Uterus (tissue), 4 donors: Measurements from ENCODE around the gene FGFRL1. TPM values are rescaled to one million over a fixed set of nuclear protein-coding genes. Genes with fewer than 3 reads are reported as not detected.

ENCODE experiments used
- DNase-seq, 2 donors: peaks; one replicate each; pipeline ENCODE4 v3.0.0-alpha.2; 2019 to 2020
- H3K27ac ChIP-seq, 2 donors: fragments of 200-600 bp; sonication (generic); 1 replicate in 1 of 2; 2 replicates in 1 of 2; pipeline ENCODE4 v1.5.1; 2016 to 2018
- H3K27me3 ChIP-seq, 2 donors: fragments of 200-600 bp; sonication (generic); one replicate each; pipeline ENCODE4 v1.5.1; 2018 to 2019; ENCODE audit warnings: control low read depth in 1 of 2
- H3K36me3 ChIP-seq, 2 donors: fragments of 200-600 bp; sonication (generic); one replicate each; pipeline ENCODE4 v1.5.1; 2019; ENCODE audit warnings: control low read depth in 1 of 2
- H3K4me1 ChIP-seq, 2 donors: fragments of 200-600 bp; sonication (generic); one replicate each; pipeline ENCODE4 v1.5.1; 2018 to 2019; ENCODE audit warnings: control low read depth in 1 of 2
- H3K4me3 ChIP-seq, 2 donors: fragments of 200-600 bp; sonication (generic); 1 replicate in 1 of 2; 2 replicates in 1 of 2; pipeline ENCODE4 v1.5.1; 2018 to 2019; ENCODE audit warnings: mild to moderate bottlenecking in 1 of 2
- H3K9me3 ChIP-seq, 2 donors: fragments of 200-600 bp; sonication (generic); one replicate each; pipeline ENCODE4 v1.5.1; 2019; ENCODE audit warnings: control low read depth in 1 of 2
- POLR2A ChIP-seq, 2 donors: fragments of 450-650 bp; IDR thresholded peaks; one replicate each; pipeline ENCODE4 v1.6.1; 2016; ENCODE audit warnings: antibody characterized with exemption in 2 of 2, mild to moderate bottlenecking in 1 of 2, moderate library complexity in 1 of 2
- intact Hi-C: fragments of 100-400 bp; cut with DNase I; formaldehyde crosslinking; loops from one replicate; pipeline ENCODE4 v1.15.1; 2023; ENCODE audit warnings: low total_unique reads
- total RNA-seq, 4 donors: library from RNA; depleted of rRNA in 3 of 4; stranded (reverse); fragments of >200 nt in 3 of 4; gene quantifications; one replicate each; pipeline versions ENCODE4 v1.1.0 to v1.2.4, GENCODE V29; 2014 to 2023
- TF ChIP-seq, protein P1 (sequence below), 4 experiments: fragments of 200-600 bp in 2 of 4; fragments of 450-650 bp in 2 of 4; sonication (generic) in 2 of 4; IDR thresholded peaks; one replicate each; pipeline ENCODE4 v1.5.1; 2016 to 2019; ENCODE audit warnings: antibody characterized with exemption in 4 of 4, mild to moderate bottlenecking in 2 of 4, moderate library complexity in 1 of 4
- donor health status: DM: yes; HTN: yes; CAD: no.

The FGFRL1 gene
- total RNA-seq, 4 donors from 2014 or later: 2.8 to 24.8 (median 13.9) TPM

DNA sequence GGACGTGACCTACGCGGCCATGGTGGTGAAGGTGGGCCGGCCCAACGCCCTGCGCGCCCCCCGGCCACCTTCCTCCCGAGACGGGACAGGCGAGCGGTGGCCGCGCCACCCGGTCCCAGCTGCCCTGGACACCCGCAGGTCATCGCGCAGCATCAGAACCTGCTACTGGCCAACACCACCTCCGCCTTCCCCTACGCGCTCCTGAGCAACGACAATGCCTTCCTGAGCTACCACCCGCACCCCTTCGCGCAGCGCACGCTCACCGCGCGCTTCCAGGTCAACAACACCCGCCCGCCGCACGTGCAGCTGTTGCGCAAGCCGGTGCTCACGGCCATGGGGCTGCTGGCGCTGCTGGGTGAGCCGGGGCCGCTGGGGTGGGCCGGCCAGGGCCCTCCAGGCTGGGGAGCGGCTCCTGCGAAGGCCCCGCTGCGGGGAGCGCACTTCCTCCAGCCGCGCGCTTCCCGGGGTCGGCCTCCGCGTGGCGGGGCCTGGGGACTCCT is 9.2 kb upstream of the FGFRL1 start:
- Histone ChIP-seq H3K27me3 (peaks cover 15 to 32% of the 10 kb centered on the region in 2 donors), H3K36me3 (no peaks in the 10 kb centered on the region), H3K4me1 (peaks cover 0 to 26% of the 10 kb centered on the region in 2 donors), H3K27ac (no peak overlapping the region), H3K9me3 (no peaks in the 10 kb centered on the region), H3K4me3 (no peak overlapping the region)
- TF ChIP-seq, protein P1, sequence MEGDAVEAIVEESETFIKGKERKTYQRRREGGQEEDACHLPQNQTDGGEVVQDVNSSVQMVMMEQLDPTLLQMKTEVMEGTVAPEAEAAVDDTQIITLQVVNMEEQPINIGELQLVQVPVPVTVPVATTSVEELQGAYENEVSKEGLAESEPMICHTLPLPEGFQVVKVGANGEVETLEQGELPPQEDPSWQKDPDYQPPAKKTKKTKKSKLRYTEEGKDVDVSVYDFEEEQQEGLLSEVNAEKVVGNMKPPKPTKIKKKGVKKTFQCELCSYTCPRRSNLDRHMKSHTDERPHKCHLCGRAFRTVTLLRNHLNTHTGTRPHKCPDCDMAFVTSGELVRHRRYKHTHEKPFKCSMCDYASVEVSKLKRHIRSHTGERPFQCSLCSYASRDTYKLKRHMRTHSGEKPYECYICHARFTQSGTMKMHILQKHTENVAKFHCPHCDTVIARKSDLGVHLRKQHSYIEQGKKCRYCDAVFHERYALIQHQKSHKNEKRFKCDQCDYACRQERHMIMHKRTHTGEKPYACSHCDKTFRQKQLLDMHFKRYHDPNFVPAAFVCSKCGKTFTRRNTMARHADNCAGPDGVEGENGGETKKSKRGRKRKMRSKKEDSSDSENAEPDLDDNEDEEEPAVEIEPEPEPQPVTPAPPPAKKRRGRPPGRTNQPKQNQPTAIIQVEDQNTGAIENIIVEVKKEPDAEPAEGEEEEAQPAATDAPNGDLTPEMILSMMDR (IDR thresholded peaks at IDR 0.05): no peak
- no peak for TF ChIP-seq POLR2A (IDR thresholded peaks at IDR 0.05)
- peak; percentile 50 to 54 for DNase-seq
- intact Hi-C loops: no loop called here

DNA sequence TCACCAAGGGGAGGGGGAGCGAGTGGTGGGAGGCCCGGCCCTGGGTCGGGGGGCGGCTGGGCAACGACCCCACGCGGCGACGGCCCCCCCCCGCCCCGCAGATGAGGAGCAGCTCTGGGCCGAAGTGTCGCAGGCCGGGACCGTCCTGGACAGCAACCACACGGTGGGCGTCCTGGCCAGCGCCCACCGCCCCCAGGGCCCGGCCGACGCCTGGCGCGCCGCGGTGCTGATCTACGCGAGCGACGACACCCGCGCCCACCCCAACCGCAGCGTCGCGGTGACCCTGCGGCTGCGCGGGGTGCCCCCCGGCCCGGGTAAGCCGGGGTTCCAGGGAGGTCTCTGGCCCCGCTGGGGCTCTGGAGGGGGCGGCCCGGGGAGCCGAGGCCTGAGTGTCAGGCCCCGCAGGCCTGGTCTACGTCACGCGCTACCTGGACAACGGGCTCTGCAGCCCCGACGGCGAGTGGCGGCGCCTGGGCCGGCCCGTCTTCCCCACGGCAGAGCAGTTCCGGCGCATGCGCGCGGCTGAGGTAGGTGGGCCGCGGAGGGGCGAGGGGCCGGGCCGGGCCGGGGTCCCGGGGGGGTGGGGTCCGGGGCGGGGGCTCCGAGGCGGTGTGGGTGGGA is 8.7 kb upstream of the FGFRL1 start:
- intact Hi-C loops: no loop called here
- no peaks in the 10 kb centered on the region for H3K36me3 ChIP-seq
- TF ChIP-seq POLR2A (IDR thresholded peaks at IDR 0.05): no peak
- TF ChIP-seq, protein P1 (IDR thresholded peaks at IDR 0.05): no peak
- H3K9me3 ChIP-seq: no peaks in the 10 kb centered on the region
- no peak overlapping the region for H3K27ac ChIP-seq
- no peak for DNase-seq
- peaks cover 0 to 20% of the 10 kb centered on the region in 2 donors for H3K4me1 ChIP-seq
- H3K4me3 ChIP-seq: no peak overlapping the region
- peaks cover 15 to 28% of the 10 kb centered on the region in 2 donors for H3K27me3 ChIP-seq

DNA sequence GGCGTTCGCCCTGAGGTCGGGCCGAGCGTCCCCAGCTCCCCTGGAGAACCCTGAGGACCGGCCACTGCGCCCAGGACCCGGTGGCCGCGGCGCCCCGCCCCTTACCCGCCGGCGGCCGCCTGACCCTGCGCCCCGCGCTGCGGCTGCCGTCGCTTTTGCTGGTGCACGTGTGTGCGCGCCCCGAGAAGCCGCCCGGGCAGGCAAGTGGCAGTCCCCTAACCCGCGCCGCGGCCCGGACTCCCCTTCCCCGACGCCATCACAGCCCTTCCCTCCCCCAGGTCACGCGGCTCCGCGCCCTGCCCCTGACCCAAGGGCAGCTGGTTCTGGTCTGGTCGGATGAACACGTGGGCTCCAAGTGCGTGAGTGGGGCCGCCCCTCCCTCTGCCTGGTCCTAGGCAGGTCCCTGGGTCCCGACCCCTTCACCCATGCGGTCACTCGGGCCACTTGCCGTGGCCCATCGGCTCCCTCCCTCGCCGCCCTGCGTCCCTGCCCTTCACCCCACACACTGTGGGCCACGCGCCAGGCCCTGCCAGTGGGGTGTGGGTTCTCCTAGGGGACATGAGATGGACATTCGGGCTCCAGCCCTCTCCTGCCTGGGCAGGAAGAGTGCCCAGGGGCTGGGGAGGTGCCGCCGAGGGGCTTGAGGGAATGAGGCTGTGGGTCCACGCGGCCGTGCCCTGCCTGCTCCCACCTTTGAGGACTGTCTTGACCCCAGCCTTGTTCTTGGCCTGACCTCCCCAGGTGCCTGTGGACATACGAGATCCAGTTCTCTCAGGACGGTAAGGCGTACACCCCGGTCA is 8.0 kb upstream of the FGFRL1 start:
- H3K4me1 ChIP-seq: peaks cover 0 to 14% of the 10 kb centered on the region in 2 donors
- peaks cover 15 to 23% of the 10 kb centered on the region in 2 donors for H3K27me3 ChIP-seq
- no peaks in the 10 kb centered on the region for H3K9me3 ChIP-seq
- TF ChIP-seq POLR2A (IDR thresholded peaks at IDR 0.05): no peak
- TF ChIP-seq, protein P1 (IDR thresholded peaks at IDR 0.05): no peak
- intact Hi-C loops: no loop called here
- DNase-seq: no peak
- no peaks in the 10 kb centered on the region for H3K36me3 ChIP-seq
- no peak overlapping the region for H3K4me3 ChIP-seq
- no peak overlapping the region for H3K27ac ChIP-seq

DNA sequence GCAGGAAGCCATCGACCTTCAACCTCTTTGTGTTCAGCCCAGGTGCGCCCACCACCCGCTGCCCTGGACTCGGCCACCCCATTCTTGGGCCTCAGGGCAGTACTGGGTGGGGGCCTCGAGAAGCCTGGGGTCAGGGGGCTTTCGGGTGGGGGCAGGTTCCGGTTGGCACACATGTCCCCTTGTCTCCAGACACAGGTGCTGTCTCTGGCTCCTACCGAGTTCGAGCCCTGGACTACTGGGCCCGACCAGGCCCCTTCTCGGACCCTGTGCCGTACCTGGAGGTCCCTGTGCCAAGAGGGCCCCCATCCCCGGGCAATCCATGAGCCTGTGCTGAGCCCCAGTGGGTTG is 7.4 kb upstream of the FGFRL1 start:
- TF ChIP-seq POLR2A (IDR thresholded peaks at IDR 0.05): no peak
- TF ChIP-seq, protein P1 (IDR thresholded peaks at IDR 0.05): no peak
- H3K27me3 ChIP-seq: peaks cover 15 to 23% of the 10 kb centered on the region in 2 donors

More for the DNA sequence above, 7.4 kb upstream of the FGFRL1 start:
- Histone ChIP-seq H3K36me3 (no peaks in the 10 kb centered on the region), H3K4me3 (no peak overlapping the region), H3K9me3 (no peaks in the 10 kb centered on the region), H3K4me1 (peaks cover 0 to 18% of the 10 kb centered on the region in 2 donors), H3K27ac (no peak overlapping the region)
- intact Hi-C loops: no loop called here
- DNase-seq: no peak
